HL-60 (cell line): ENCODE results near the gene DTX4.

Experiments
- DNase-seq, 2 experiments: peaks; one replicate each; pipeline ENCODE4 v3.0.0-alpha.2; 2010 to 2020; ENCODE audit warnings: low read depth in 1 of 2, low spot score in 1 of 2
- H3K27ac ChIP-seq: fragments of 250-450 bp; sonication (Bioruptor Pico); replicated peaks from 2 replicates; pipeline ENCODE4 v1.5.1; 2020; ENCODE audit warnings: mild to moderate bottlenecking, moderate library complexity
- H3K27me3 ChIP-seq: fragments of 250-450 bp; sonication (Bioruptor Pico); 2 replicates; pipeline ENCODE4 v1.5.1; 2021; ENCODE audit warnings: mild to moderate bottlenecking, moderate library complexity; ENCODE audit not compliant: insufficient read depth, poor library complexity, severe bottlenecking
- H3K4me3 ChIP-seq: replicated peaks from 2 replicates; pipeline ENCODE4 v1.5.1; 2011; ENCODE audit warnings: mild to moderate bottlenecking, control low read depth, low read length; ENCODE audit not compliant: insufficient read depth
- CTCF ChIP-seq: IDR thresholded peaks from one replicate; pipeline ENCODE4 v1.5.1; 2011; ENCODE audit warnings: low read length, control low read depth, inconsistent platforms; ENCODE audit not compliant: insufficient read depth
- GABPA ChIP-seq: IDR thresholded peaks from 2 replicates; pipeline ENCODE4 v1.6.1; 2012; ENCODE audit warnings: low read depth
- POLR2AphosphoS5 ChIP-seq: IDR thresholded peaks from 2 replicates; pipeline ENCODE4 v1.6.1; 2012; ENCODE audit warnings: low read depth
- REST ChIP-seq: IDR thresholded peaks from 2 replicates; pipeline ENCODE4 v1.6.1; 2012; ENCODE audit warnings: low read depth; ENCODE audit not compliant: insufficient replicate concordance
- SPI1 ChIP-seq: IDR thresholded peaks from 2 replicates; pipeline ENCODE4 v1.6.1; 2012; ENCODE audit warnings: low read depth, mild to moderate bottlenecking, borderline replicate concordance

The DTX4 gene

GRCh38 chr11:59249535-59249934 lies 77.6 kb downstream of the DTX4 start:
- no peak for DNase-seq
- Histone ChIP-seq H3K27ac (no peak overlapping the region), H3K27me3 (no peaks in the 10 kb centered on the region), H3K4me3 (no peak overlapping the region)
- TF ChIP-seq SPI1 (no peak), REST (no peak), CTCF (no peak), POLR2AphosphoS5 (no peak), GABPA (no peak)

DNA sequence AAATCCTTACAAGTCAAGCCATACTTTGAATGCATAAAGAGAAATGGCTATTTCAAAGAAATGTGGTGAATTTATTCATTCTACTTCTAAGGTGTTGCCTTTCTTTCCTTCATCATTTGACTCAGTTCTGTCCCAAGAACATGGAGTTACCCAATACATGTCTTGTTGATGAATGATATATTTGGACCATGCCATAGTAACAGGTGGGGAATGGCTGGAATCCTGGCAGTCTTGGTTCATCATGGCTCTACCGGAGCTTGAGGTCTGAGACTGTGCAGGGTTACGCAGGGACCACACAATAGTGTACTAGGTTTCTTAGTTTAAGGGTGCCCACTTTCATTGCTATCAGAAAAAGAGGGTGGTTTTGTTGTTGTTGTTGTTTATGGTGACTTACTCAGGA lies 81.1 kb downstream of the DTX4 start:
- H3K27me3 ChIP-seq: no peaks in the 10 kb centered on the region
- DNase-seq: no peak
- TF ChIP-seq POLR2AphosphoS5: no peak
- no peak for TF ChIP-seq SPI1
- no peak overlapping the region for H3K4me3 ChIP-seq
- H3K27ac ChIP-seq: no peak overlapping the region

DNA sequence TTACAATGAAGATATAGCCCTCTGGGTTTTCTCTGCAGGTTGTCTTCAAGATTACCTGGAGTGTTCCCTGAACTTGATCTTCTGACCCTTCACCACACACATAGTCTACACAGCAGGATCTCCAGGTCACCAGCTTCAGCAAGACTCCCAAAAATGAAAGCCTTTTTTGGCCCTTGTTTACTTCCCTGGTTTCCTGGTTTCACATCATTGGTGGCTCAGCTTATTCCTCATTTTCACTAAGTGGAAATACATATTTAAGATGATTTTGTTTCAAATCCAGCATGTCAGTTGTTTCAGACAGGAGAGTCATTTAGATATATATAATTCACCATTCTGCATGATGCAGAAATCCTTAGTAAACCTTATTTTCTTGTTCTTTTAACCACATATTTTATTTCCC lies 82.4 kb downstream of the DTX4 start:
- no peak for DNase-seq
- Histone ChIP-seq H3K4me3 (no peak overlapping the region), H3K27ac (no peak overlapping the region), H3K27me3 (no peaks in the 10 kb centered on the region)
- TF ChIP-seq SPI1 (no peak), POLR2AphosphoS5 (no peak), CTCF (no peak), GABPA (no peak), REST (no peak)

DNA sequence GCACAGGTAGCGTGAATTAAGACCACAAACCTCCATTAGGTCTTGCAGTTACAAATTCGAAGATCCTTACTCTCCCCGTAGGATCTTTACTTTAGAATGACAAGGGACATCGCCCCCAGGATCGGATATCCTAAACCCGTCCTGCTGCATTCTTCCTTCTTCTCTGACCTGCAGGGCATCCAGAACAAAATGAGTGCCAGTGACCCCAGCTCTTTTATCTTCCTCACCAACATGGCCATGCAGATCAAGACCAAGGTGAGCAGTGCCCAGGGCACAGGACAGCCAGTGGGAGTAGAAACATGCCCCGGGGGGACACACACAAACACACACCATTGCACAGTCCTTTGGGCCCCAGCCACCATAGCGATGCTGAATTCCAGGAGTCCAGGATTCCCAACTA lies 83.3 kb downstream of the DTX4 start:
- DNase-seq: no peak
- no peaks in the 10 kb centered on the region for H3K27me3 ChIP-seq
- H3K4me3 ChIP-seq: no peak overlapping the region
- H3K27ac ChIP-seq: no peak overlapping the region
- TF ChIP-seq SPI1: no peak
- no peak for TF ChIP-seq REST
- TF ChIP-seq CTCF: no peak
- no peak for TF ChIP-seq POLR2AphosphoS5
- no peak for TF ChIP-seq GABPA
